NCI-H2029 treated with DMSO at 0.1 percent for 48 hours (cell line): ENCODE data around the gene ZFP36L2.

ENCODE experiments used
- DNase-seq: peaks from one replicate; lab custom pipeline; 2025; lab: John Stamatoyannopoulos, UW

Gene ZFP36L2

DNA sequence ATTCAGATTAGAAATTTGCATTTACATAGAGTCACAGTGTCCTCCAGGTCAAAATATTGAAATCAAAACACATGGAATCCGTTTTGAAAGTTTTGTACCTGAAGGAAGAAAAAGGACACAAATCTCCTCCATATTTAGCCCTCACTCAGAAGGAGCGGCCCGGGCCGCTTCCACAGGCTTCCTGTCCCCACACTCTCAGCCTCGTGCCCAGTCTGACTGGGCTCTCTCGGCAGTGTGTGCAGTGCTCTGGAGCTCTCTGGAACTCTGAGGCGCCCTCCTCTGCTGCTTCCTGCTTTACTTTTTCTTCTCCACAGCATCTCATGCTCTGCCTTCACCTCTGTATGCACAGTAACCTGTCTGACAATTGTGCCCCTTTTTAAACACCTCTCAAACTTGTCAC is 22.2 kb upstream of the ZFP36L2 start:
- no peak for DNase-seq

DNA sequence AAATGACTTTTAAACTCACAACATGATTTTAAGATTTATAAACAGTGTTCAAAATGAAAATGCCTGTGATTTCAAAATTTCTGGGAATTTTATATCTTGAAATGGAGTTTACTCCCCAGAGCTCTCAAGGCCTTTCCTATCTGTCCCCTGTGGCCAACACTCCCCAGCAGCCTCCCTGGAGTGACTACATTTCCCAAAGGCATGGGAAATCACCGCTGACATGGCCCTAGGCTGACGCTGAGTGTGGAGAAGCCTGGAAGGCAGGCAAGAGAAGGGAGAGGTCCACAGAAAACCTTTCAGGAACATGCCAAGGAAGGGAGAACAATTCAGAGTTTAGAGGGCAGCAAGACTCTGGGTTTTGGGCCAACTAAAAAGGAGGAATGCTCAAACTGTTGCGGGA is 20.2 kb upstream of the ZFP36L2 start:
- no peak for DNase-seq

DNA sequence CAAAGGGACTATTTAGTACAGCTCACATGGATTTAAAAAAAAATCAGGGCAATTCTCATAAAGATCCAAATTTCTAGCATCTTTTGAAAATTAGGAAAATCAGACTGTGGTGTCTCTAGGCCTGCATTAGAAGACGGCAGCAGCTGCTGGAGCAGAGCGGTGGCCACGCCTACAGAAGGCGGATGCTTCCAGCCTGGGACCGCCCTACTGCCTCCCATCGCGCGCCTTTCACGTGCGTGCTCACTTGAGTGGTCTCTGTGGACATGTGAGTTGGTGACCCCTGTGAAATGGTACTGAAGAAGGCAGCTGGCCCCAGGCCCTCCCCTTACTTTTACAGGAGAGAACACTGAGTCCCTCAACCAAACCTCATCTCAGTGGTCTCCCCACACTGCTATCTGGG is 15.2 kb upstream of the ZFP36L2 start:
- no peak for DNase-seq

DNA sequence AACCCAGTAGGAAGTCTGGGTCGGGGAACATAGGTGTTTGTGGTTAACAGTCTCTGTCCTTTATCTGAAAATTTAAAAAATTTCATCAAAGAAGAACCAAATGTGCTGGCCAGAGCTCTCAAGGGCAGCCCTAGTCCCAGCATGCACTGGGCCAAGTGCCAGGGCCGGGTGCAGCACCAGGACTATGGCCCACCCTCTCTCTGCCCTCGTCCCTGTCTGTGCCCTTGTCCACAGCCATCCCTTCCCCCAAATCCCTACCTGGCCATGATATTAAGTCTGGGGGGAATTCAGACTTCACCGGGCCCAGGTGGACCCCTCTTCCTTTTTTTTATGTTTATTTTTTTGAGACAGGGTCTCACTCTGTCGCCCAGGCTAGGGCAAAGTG is 14.4 kb upstream of the ZFP36L2 start:
- DNase-seq = no peak

DNA sequence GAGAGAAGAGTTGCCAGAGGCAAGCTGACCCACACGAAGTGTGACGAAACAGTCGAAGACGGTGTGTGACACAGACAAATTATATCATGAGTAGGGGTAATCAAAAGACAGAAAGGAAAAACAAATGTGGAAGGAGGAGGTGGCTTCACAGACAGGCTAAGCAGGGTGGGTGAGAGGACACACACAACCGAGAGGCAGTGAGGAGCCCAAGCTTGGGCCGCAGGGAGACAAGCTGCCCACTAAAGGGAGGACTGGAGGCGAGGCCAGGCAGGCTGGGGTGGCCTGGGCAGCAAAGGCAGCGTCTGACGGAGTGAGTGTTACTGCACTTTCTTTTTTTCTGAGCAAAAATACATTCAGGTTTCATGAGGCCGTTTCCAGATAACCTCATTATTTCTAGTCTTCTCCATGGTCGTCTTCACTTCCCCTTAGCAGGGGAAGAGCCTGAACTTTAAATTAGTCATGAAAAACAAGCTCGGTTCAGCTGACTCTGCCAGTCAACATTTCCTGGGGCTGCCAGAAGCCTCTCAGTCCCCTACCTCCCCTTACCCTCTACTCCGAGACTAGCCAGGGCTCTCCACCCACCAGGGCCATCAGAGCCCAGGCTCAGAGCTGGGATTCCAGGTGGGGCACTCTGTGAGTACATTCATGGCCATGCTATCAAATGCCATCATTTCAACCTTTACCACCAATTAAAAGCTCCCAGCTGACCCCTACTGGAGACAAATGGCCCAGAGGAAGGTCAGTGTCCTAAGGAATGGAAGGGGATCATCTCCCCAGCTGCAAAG is 13.8 kb upstream of the ZFP36L2 start:
- no peak for DNase-seq

DNA sequence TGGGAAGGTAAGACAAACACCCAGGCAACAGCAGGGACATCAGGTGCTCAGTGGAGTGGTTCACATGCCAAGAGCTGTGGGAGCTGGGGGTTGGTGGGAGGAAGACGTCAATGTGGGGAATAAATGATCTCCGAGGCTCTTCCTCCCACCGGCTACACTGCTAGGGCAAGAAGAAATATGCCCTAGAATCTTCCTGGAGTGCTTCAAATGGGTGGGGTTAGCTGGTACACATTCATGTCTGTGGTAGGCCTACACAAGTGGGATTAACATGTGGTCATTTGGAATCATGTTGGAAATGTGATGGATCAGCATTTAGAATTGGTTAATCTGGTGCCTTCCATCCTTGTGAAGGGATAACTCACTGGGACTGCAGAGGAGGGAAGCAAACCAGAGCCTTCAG is 12.4 kb upstream of the ZFP36L2 start:
- no peak for DNase-seq

DNA sequence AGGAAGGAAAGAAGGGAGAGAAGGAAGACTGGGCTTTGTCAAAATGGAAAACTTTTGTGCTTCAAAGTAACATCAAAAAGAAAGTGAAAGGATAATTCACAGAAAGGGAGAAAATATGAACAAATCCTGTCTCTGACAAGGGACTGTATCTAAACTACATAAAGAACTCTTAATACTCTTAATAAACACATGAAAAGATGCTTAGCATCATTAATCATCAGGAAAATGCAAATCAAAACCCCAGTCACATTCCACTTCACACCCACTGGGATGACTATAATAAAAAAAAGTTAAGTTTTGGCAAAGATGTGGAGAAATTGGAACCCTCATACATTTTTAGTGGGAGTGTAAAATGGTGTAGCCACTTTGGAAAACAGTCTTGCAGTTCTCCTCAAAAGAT is 11.8 kb upstream of the ZFP36L2 start:
- no peak for DNase-seq

DNA sequence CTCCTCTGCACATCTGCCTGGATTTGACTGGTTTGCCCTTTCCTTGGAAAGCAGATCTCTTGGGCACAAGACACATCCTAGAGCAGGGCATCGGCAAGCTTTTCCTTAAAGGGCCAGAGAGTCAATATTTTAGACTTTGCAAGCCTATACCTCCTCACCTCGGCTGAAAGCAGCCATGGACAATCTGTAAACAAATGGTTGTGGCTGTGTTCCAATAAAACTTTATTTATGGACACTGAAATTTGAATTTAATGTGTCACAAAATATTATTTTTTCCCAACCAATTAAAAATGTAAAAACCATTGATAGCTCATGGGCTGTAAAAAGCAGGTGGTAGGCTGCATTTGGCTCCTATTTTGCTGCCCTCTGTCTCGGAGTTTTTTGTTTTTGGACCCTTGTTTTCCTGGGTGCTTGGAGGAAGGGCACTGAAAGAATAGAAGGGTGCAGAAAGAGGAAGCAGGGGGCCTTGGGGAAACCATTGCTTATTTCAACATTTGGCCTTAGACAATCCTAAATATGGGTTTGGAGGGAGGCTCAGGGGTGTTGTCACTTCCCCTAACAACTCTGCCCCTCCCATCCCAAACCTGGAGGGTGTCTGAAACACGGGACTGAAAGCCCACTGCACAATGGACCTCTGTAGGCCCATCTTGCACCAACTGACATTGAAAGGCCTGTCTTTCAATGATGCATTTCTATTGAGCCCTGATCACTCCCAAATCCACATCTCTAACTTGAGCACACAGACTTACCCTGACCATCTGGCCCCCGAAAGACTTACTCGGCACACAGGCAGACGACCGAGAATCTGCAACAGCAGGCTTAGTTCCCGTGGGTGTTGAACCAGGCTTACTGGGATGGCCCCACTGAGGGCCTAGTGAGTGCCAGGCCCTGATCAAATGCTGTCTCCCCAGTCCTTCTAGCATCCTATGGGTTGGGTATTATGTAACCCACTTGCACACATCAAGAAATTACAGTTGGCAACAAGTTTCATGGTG is 7.1 kb upstream of the ZFP36L2 start:
- DNase-seq = no peak

DNA sequence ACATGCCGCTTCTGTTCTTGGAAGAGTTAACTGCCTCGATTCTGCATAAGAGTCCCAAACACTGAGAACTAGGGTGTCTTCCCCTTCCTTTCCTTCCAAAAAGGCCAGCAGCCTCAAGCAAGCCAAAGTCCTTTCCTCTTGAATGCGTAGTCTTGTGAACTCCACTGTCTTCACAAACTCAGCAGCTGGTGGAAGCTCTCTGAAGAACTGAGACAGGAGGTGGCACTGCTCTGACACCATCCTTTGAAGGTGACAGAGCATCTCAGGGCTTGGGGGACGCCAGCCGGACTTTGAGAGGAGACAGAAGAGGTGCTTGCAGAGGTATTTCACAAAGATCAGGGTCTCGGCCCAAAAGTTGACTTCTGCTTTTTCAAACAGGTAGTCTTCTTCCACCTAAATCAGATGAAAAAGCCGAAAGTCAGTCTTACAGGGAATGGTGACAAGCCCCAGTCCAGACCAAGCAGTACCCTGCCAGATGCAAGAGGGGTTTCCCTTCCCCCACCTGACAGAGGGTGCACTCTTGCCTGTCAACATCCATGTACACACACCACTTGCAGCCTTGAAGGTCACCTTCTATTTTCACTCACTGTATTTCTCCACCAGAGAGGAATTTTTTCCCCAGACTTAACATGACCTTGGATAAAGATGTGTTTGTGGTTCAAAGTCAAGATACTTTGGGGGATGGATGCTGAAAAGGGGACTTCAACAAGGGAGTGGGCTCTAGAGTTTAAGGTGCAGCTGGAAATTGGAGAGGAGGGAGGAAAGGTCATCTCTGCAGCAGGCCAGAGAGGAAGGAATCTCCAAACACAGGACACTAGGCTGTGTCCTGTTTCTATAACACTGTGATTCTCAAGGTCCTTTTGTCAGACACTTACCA is 4.8 kb upstream of the ZFP36L2 start:
- DNase-seq = no peak

DNA sequence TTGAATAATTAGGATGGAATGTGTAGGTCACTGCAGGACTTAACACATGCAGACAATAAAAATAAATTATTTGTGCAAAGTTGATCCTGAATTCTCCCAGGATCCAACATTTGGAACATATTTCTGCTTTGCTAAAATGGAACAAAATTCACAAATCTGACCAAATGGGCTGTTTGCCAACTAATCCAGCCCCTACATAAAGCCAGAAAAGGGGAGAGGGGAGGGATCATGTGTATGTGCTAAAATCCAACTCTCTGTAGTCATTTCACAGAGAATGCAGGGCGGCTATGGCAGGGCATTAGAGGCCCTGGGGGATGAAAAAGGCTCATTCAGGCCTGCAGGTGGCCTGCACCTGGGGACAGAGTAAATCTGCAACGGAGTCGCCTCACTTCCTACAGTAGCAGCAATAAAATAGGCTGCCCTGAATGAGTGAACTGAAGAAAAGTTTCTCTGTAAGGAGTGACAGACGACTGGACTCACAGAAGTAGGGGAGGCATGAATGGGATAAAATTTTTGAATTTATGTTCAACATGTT is 4.0 kb upstream of the ZFP36L2 start:
- DNase-seq = no peak

DNA sequence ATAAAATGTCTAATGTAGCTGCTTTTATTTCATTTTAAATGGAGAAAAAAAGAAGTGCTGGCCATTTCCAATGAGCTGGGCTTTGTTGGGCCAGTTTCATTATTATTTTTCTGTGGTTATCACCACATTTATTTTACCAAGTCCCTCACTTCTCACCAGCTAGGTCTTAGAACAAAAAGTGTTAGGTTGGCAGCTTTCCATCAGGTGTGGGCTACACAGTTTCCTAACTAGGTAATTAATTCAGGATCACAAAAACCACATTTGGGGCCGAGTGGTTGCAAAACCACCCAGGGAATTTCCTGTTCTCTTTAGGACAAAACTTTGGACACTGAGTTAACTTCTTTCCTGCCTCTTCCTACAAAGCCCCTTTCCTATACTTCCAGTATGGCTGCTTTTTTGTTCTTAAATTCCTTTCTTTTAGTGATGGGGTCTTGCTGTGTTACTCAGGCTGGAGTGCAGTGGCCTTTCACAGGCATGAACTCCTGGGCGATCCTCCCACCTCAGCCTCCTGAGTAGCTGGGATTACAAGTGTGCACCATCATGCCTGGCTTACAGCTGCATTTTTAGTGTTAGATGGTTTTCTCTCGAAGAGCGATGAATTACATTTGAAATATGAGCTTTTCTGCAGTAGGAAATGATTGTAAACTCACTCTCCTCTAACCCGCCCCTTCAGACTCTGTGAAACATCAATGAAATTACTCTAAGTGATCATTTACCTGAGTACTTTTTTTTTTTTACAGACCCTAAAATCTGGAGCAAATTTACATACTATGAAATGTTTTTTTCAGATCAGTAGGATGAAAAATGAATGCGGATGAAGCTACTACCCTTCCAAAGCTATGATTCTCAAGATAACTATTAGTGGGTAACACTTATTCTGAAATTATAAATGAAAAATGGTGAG is 2.6 kb upstream of the ZFP36L2 start:
- no peak for DNase-seq

DNA sequence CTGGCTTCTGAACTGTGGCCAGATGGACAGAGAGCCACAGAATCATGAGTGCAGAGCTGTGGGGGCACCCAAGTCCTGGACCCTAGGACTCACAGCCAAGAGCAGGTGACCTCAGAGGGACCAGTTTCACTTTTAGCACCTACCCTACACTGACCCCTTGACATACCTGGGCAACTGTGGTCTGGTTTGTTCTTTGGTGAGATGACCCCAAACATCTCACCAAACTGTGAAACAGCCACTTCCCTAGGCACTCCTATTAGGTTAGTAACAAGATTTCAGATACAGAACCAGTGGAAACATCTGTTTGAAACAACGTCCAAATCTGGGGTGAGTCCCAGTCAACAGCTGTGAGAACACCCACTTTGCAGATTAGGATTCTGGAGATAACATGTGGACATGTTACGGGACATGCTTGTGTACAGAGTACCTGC is 1.9 kb upstream of the ZFP36L2 start:
- DNase-seq = no peak

DNA sequence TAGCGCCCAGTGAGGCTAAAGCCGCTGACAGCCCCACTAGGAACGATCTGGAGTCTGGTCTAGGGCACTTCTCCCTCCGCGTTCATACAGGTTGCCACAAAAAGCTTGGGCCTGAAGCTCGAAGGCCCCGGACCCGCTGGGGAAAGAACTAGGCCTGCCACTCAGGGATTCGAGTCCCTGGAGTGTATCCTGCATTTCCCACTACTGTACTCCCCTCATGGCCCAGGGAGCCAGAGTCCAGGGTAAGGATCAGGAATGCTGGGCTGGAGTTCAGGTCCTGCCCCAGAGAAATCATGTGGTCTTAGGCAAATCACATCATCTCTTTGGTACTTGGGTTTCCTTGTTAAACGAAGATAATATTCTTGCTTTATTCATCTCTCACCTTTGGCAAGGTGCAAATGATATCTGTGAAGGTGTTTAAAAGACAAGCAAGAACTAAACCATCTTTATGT is 1.4 kb upstream of the ZFP36L2 start:
- no peak for DNase-seq

DNA sequence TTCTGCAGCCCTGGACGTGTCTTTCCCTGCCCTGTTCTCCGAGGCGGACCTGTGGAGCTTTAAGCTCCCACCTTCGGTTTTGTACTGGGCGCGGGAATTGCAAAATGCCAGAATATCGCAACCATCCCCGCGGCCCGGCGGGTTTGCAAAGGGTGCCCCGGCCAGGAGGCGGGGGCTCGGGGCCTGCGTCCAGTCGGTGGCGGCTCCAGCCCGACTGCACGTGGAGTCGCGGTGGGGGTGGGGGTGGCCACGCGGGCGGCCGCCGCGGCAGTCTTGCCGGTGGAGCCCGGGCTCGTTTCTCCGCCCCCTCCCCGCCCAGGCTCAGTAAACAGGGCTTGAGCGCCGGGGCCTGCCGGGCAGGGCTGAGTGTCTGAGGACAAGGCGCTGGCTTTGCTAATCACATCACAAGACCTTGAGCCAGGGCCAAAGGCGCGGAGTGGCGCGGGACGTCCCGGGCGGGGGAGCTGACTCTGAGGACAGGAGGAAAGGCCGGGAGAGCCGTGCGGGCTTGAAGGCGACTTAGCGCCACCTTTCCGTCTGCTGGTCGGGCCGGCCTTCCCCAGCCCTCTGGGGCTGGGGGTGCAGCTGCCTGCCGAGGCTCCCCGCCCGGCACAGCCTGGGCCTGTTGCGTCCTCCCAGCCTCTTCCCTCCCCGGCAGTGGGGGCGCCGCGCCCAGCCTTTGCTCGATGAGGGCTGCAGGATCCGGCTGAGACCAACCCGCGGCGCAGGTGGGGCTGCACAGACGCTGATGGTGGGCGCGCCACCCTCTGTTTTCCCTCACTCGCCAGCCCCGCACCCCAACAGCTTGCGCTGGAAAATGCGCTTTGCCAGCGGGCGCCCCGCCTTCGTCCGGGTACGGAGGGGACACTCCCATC is 786 bp upstream of the ZFP36L2 start:
- DNase-seq = peak; percentile 33

DNA sequence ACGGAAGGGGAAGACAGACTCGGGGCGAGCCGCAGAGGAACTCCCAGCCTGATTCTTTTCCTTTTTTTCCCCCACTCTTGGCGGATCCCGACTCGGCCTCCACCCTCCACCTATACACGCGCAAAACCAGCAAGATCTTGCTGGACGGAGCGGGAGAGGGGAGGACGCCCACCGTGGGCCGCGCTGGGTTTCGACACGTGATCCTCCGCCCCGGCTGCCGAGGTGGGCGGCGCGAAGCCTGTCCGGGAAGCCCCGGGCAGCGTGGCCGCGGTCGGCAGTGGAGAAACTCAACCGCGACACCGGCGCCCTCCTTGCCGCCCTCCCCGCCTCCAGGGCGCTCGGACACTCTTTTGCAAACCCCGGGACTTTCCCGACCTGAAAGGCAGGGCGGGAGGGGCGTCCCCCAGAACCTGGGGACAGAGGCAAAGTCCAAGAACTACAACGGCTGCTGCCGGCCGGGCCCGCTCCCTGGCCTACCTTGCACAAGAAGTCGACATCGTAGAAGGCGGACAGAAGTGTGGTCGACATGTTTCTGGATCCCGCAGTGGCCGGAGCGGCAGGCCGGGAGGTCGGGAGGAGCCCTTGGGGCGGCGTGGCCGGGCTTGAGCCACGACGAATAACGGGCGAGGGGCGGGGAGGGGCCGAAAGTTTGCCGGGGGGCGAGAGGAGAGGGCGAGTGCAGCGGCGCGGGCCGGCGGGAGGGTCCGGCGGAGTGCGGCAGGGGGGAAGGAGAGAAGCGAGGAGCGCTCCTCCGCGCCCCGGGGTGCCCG is 433 bp downstream of the ZFP36L2 start:
- no peak for DNase-seq

DNA sequence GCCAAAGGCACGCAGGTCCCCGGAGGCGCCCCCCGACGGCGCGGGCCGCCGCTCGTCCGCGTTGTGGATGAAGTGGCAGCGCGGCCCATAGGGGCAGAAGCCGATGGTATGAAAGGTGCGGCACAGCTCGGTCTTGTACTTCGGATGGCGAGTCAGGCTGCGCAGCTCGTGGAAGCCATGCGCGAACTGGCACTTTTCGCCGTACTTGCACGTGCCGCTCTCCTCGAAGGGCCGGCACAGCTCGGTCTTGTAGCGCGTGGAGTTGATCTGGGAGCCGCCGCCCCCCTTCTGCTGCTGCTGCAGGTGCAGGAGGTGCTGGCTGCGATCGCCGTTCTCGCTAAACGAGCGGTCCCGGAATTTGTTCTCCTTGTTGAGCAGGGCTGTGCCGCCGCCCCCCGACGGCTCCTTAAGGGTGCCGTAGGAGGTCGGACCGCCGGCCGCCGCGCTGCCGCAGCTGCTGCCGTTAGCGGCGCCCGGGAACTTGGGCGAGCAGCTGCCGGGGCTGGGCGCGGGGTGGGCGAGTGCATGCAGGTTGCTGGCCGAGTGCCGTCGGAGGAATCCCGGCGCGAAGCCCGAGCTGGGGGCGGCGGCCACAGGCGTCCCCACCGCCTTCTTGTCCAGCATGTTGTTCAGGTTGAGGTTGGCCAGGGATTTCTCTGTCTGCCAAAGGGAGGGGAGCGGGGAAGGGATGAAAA is 1.2 kb downstream of the ZFP36L2 start:
- no peak for DNase-seq

DNA sequence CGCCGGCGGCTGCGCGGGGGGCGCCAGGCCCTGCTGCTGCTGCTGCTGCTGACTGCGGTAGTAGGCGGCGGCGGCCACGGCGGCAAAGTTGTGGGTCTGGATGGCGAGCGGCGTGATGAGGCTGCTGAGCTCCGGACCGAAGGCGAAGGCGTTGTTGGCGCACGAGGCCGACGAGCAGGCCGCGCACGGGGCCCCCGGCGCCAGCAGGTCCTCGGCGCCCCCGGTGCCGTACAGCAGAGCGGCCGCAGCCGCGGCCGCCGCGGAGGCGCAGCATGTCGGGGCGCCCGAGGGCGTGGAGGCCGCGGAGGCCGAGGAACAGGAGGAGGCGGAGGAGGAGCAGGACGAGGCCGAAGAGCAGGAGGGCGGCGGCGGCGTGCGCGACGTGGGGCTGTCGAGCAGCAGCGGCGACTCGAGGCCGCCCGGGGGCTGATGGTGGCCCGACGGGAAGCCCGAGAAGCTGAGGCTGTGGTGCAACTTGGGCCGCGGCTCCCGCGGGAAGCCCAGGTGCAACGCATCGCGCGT is 1.8 kb downstream of the ZFP36L2 start:
- DNase-seq = no peak

DNA sequence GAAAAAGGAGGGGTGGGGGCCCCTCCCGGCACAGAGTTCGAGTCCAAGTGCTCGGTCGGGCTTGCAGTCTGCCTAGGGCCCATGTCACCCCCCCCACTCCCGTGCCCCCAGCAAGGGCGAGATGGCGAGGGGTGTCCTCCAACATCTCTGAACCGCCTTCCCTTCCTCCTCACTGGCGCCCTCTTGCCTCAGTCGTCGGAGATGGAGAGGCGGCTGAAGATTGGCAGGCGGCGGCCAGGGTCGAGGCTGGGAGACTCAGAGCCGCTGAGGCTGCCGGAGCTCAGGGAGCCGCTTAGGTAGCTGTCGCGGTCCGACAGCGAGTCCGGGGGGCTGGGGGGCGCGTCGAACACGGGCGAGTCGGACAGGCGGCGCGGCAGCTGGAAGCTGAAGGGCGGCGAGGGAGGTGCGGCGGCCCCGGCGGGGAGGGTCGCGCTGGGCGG is 2.3 kb downstream of the ZFP36L2 start:
- no peak for DNase-seq
